Heart left ventricle (tissue), 13 donors: ENCODE measurements around the gene CACNA1C.

Experiments used
- POLR2A ChIP-seq, 2 donors: fragments of 450-650 bp; IDR thresholded peaks; one replicate each; pipeline ENCODE4 v1.6.1; 2017; ENCODE audit warnings: antibody characterized with exemption in 2 of 2, mild to moderate bottlenecking in 2 of 2, moderate library complexity in 2 of 2
- TF ChIP-seq, protein P1 (sequence below), 12 donors: fragments of 200-600 bp; sonication (generic) in 4 of 12; IDR thresholded peaks; one replicate each; pipeline versions ENCODE4 v1.5.0 to v1.8.0; 2018 to 2022; ENCODE audit warnings: antibody characterized with exemption in 12 of 12, mild to moderate bottlenecking in 5 of 12
- donor health status: ischemic (EF 13 %, LVEDD 7.1; RV severe dilation, severe dysfunction).
- donor health status: DM: no; HTN: yes; CAD: no.
- donor health status: DM: no; HTN: no; CAD: no.
- donor health status: ischemic (EF 25% LVEDD 6.9; RV normal size, moderate dysfunction).
- donor health status: ischemic (EF 25% LVEDD 5.7; RV mildly dilated, moderate dysfunction).
- donor health status: ischemic (EF 35%, LVEDD 5.7; RV mildly dilated, moderate dysfunction).
- donor health status: nonischemic (EF 11% LVEDD 7.7; RV severe dilation, severe dysfunction).
- donor health status: DM: yes; HTN: yes; CAD: no.
- donor health status: PGD.
- donor health status: ischemic (EF 29% LVEDD 5.4; RV normal size, mild dysfunction).
- donor health status: nonischemic (EF 23%, LVEDD 6.1; RV moderate dilation, normal function).

DNA sequence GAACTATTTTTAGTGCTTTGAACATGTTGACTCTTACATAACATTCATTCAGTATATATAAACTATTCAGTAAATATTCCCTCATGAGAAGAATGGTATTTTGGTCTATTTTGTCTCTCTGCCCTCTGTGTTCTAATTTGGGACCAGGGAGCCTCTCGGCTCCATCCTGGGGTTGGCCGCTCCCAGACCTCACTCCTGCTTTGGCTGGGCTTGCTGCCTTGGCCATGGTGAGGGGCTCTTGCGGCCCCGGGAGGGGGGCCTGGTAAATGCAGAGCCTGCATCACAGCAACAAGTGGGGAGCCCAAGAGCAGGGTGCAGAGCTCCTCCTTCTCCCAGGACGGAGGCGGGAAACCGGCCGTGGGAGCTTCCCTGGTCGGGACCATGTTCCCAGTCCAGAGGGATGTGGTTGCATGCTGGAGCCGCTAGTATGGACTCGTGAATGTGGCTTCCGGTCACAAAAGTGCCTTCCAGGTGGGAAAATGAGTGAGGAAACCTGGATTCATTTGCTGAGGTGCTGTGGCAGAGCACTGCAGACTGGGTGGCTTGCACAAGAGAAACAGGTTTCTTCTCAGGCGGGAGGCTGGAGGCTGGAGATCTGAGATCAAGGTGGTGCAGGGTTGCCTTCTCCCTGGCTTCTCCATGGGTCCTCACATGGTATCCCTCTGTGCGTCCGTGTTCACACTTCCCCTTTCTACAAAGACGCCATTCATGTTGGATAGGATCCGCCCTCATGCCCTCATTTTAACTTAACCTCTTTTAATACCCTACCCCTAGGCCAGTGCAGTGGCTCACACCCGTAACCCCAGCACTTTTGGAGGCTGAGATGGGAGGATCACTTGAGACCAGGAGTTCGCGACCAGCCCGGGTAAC is 250.2 kb downstream of the CACNA1C start:
- TF ChIP-seq, protein P1, sequence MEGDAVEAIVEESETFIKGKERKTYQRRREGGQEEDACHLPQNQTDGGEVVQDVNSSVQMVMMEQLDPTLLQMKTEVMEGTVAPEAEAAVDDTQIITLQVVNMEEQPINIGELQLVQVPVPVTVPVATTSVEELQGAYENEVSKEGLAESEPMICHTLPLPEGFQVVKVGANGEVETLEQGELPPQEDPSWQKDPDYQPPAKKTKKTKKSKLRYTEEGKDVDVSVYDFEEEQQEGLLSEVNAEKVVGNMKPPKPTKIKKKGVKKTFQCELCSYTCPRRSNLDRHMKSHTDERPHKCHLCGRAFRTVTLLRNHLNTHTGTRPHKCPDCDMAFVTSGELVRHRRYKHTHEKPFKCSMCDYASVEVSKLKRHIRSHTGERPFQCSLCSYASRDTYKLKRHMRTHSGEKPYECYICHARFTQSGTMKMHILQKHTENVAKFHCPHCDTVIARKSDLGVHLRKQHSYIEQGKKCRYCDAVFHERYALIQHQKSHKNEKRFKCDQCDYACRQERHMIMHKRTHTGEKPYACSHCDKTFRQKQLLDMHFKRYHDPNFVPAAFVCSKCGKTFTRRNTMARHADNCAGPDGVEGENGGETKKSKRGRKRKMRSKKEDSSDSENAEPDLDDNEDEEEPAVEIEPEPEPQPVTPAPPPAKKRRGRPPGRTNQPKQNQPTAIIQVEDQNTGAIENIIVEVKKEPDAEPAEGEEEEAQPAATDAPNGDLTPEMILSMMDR (IDR thresholded peaks at IDR 0.05) = no peak
- TF ChIP-seq POLR2A (IDR thresholded peaks at IDR 0.05) = no peak
